Endothelial cell of umbilical vein (primary cell): ENCODE measurements around the gene CENPW. TPM values are rescaled to one million over a fixed set of nuclear protein-coding genes. Genes with fewer than 3 reads are reported as not detected.

Source experiments
- BruUV-seq: library from RNA; stranded (reverse); fragments of 400-500 nt; replicated peaks from 2 replicates; lab custom pipeline; 2021; lab: Mats Ljungman, UMichigan
- CTCF ChIA-PET: fragments of 300-600, 350-600 bp; sonication (Branson Sonifier 250); formaldehyde crosslinking; loops from one replicate; lab custom pipeline; 2021; ENCODE audit warnings: antibody characterized with exemption, inconsistent platforms; lab: Charles Lee
- POLR2A ChIA-PET: fragments of 300-600, 350-600 bp; sonication (Branson Sonifier 250); formaldehyde crosslinking; loops from one replicate; lab custom pipeline; 2021; ENCODE audit warnings: antibody characterized with exemption, inconsistent platforms; lab: Charles Lee
- DNase-seq: peaks from one replicate; pipeline ENCODE4 v3.0.0-alpha.2; 2011; ENCODE audit warnings: low read depth, low spot score
- FAIRE-seq: peaks from 2 replicates; lab custom pipeline; 2011; peaks lifted over from hg19 to GRCh38; lab: Jason Lieb, UNC
- H2AFZ ChIP-seq: 2 replicates; pipeline ENCODE4 v1.6.0; 2012; ENCODE audit warnings: low read depth, low read length, control low read depth, inconsistent platforms
- H3K27ac ChIP-seq: 2 replicates; pipeline ENCODE4 v1.5.1; 2011; ENCODE audit warnings: low read depth, mild to moderate bottlenecking, control low read depth, low read length, moderate library complexity; ENCODE audit not compliant: insufficient read depth
- H3K27me3 ChIP-seq, 2 experiments: 2 replicates each; pipeline versions ENCODE4 v1.6.0 to v1.6.1; 2011; ENCODE audit warnings: low read length in 2 of 2, mixed read lengths in 1 of 2; ENCODE audit not compliant: control insufficient read depth in 2 of 2, insufficient read depth in 2 of 2
- H3K36me3 ChIP-seq, 2 experiments: 2 replicates in 1 of 2; 3 replicates in 1 of 2; pipeline ENCODE4 v1.5.1; 2011; ENCODE audit warnings: low read length in 2 of 2, mild to moderate bottlenecking in 1 of 2, moderate library complexity in 1 of 2; ENCODE audit not compliant: control insufficient read depth in 2 of 2, insufficient read depth in 2 of 2; ENCODE audit errors: extremely low read depth in 1 of 2
- H3K4me1 ChIP-seq: 3 replicates; pipeline ENCODE4 v1.5.1; 2011; ENCODE audit warnings: mild to moderate bottlenecking, low read length; ENCODE audit not compliant: control insufficient read depth, insufficient read depth; ENCODE audit errors: extremely low read depth
- H3K4me2 ChIP-seq: 2 replicates; pipeline ENCODE4 v1.6.1; 2011; ENCODE audit warnings: low read length, control low read depth, mixed read lengths; ENCODE audit not compliant: insufficient read depth
- H3K4me3 ChIP-seq, 3 experiments: fragments of 200-600 bp in 1 of 3; sonication (generic), shearing (Covaris generic) in 1 of 3; replicated peaks in 1 of 3; 2 replicates each; pipeline ENCODE4 v1.5.1; 2011 to 2016; ENCODE audit warnings: control low read depth in 3 of 3, low read length in 3 of 3, mild to moderate bottlenecking in 2 of 3, inconsistent platforms in 1 of 3, low read depth in 1 of 3, moderate library complexity in 1 of 3; ENCODE audit not compliant: insufficient read depth in 1 of 3
- H3K79me2 ChIP-seq: 2 replicates; pipeline ENCODE4 v1.6.0; 2012; ENCODE audit warnings: low read length, inconsistent platforms; ENCODE audit not compliant: control insufficient read depth, insufficient read depth
- H3K9ac ChIP-seq: replicated peaks from 2 replicates; pipeline ENCODE3; 2011; ENCODE audit warnings: low read length, control low read depth; ENCODE audit not compliant: insufficient read depth; ENCODE audit errors: extremely low read depth
- H3K9me1 ChIP-seq: replicated peaks from 3 replicates; pipeline ENCODE4 v1.6.0; 2011; ENCODE audit warnings: mild to moderate bottlenecking, low read length; ENCODE audit not compliant: control insufficient read depth, insufficient read depth; ENCODE audit errors: extremely low read depth
- H3K9me3 ChIP-seq: replicated peaks from 2 replicates; pipeline ENCODE4 v1.5.1; 2012; ENCODE audit warnings: low read length, inconsistent platforms; ENCODE audit not compliant: control insufficient read depth, insufficient read depth
- H4K20me1 ChIP-seq: replicated peaks from 2 replicates; pipeline ENCODE3; 2011; ENCODE audit warnings: mild to moderate bottlenecking, low read length; ENCODE audit not compliant: control insufficient read depth, insufficient read depth; ENCODE audit errors: extremely low read depth
- CTCF ChIP-seq, 2 donors: IDR thresholded peaks; 1 replicate in 1 of 2; 2 replicates in 1 of 2; pipeline ENCODE4 v1.5.1; 2011; ENCODE audit warnings: low read length in 2 of 2, mild to moderate bottlenecking in 2 of 2, moderate library complexity in 2 of 2, control low read depth in 1 of 2, inconsistent platforms in 1 of 2, low read depth in 1 of 2; ENCODE audit not compliant: insufficient read depth in 1 of 2; ENCODE audit errors: extremely low read depth in 1 of 2
- EZH2 ChIP-seq: IDR thresholded peaks from 2 replicates; pipeline ENCODE4 v1.6.1; 2012; ENCODE audit warnings: borderline replicate concordance, low read depth, mild to moderate bottlenecking, moderate library complexity, low read length, inconsistent platforms; ENCODE audit not compliant: severe bottlenecking
- FOS ChIP-seq: IDR thresholded peaks from 2 replicates; pipeline ENCODE4 v1.6.1; 2011; ENCODE audit warnings: mild to moderate bottlenecking, low read length, moderate library complexity, borderline replicate concordance; ENCODE audit not compliant: insufficient read depth
- GATA2 ChIP-seq: IDR thresholded peaks from 2 replicates; pipeline ENCODE4 v1.7.0; 2011; ENCODE audit warnings: low read depth, mild to moderate bottlenecking, moderate library complexity, mixed read lengths, low read length; ENCODE audit not compliant: insufficient read length, insufficient read depth
- JUN ChIP-seq: IDR thresholded peaks from 2 replicates; pipeline ENCODE4 v1.6.1; 2011; ENCODE audit warnings: borderline replicate concordance, low read depth; ENCODE audit not compliant: insufficient read length, insufficient read depth
- MAX ChIP-seq: IDR thresholded peaks from 2 replicates; pipeline ENCODE4 v1.6.1; 2011; ENCODE audit not compliant: insufficient read depth, insufficient read length
- POLR2A ChIP-seq: IDR thresholded peaks from 2 replicates; pipeline ENCODE4 v1.6.1; 2012; ENCODE audit warnings: low read depth, mild to moderate bottlenecking, control low read depth, low read length
- POLR2AphosphoS5 ChIP-seq: IDR thresholded peaks from 2 replicates; pipeline ENCODE4 v1.6.1; 2012; ENCODE audit warnings: low read depth, mild to moderate bottlenecking, control low read depth, low read length, moderate library complexity; ENCODE audit not compliant: insufficient read depth
- dilution Hi-C: fragments of 300-500 bp; cut with MboI; formaldehyde crosslinking; loops from one replicate; pipeline ENCODE4 v1.15.0; 2019; ENCODE audit warnings: low sequenced_read_pairs; ENCODE audit not compliant: extremely low pct_ligation_motif_present
- intact Hi-C: fragments of 100-400 bp; cut with micrococcal nuclease; formaldehyde crosslinking; loops from one replicate; pipeline ENCODE4 v1.10.0; 2022
- polyA plus RNA-seq, 4 experiments: library from polyadenylated mRNA; depleted of rRNA in 3 of 4; stranded (reverse) in 3 of 4; unstranded in 1 of 4; fragments of >200 nt; gene quantifications; 2 replicates each; pipeline versions ENCODE4 v1.2.1 to v1.2.3, GENCODE V29; 2011 to 2012; ENCODE audit warnings: missing spikeins in 1 of 4
- total RNA-seq: library from RNA; stranded (reverse); gene quantifications from 2 replicates; pipeline ENCODE4 v1.2.3, GENCODE V29; 2021

Gene CENPW
- total and polyA plus RNA-seq, 2 donors (not counting 3 experiments of a cell fraction or from before 2014, with no cell fraction given): 16.9 to 85.8 TPM

- dilution Hi-C loops: no loop called here
- no peak for TF ChIP-seq EZH2
- TF ChIP-seq MAX: no peak
- TF ChIP-seq POLR2A: no peak
- TF ChIP-seq FOS: no peak
- TF ChIP-seq POLR2AphosphoS5: no peak
- TF ChIP-seq GATA2: no peak
- TF ChIP-seq CTCF (IDR thresholded peaks at IDR 0.05; ENCODE audit: extremely low read depth in 1 of 2, insufficient read depth in 1 of 2, low read depth in 1 of 2, low read length in 2 of 2): no peak
- TF ChIP-seq JUN: no peak
Measured at GRCh38 chr6:126308362-126308761, 31.6 kb upstream of the CENPW start.

More at GRCh38 chr6:126308362-126308761, 31.6 kb upstream of the CENPW start:
- Histone ChIP-seq H3K9me1 (no peaks in the 10 kb centered on the region), H3K4me2 (no peak overlapping the region), H3K9me3 (no peaks in the 10 kb centered on the region), H3K4me3 (no peak overlapping the region), H3K27me3 (no peaks in the 10 kb centered on the region), H3K27ac (no peak overlapping the region), H3K36me3 (no peaks in the 10 kb centered on the region), H3K9ac (no peak overlapping the region), H3K4me1 (no peaks in the 10 kb centered on the region), H3K79me2 (no peaks in the 10 kb centered on the region), H2AFZ (no peak overlapping the region), H4K20me1 (no peaks in the 10 kb centered on the region)
- intact Hi-C loops: no loop called here
- BruUV-seq: no TSS peak
- no peak for DNase-seq
- POLR2A ChIA-PET: no interaction called here
- no peak for FAIRE-seq
- CTCF ChIA-PET: no interaction called here
